HAP-1 (cell line): ENCODE results near the gene WDR81.
"Not testable (repeated sequence)": the region's sequence is repeated elsewhere in the genome, so short reads cannot be mapped to it uniquely, and the experiment has no call there.

Source experiments
- DNase-seq, 2 experiments: peaks; one replicate each; pipeline ENCODE4 v3.0.0-alpha.2; 2016 to 2020; ENCODE audit warnings: low spot score in 2 of 2
- H3K27me3 ChIP-seq: fragments of 250-450 bp; sonication (Bioruptor Pico); 2 replicates; pipeline ENCODE4 v1.5.1; 2020; ENCODE audit warnings: low read depth, mild to moderate bottlenecking, moderate library complexity
- H3K36me3 ChIP-seq: fragments of 250-450 bp; sonication (Bioruptor Pico); replicated peaks from 2 replicates; pipeline ENCODE4 v1.5.1; 2020; ENCODE audit warnings: mild to moderate bottlenecking
- H3K4me1 ChIP-seq: fragments of 250-450 bp; sonication (Bioruptor Pico); 2 replicates; pipeline ENCODE4 v1.5.1; 2020; ENCODE audit warnings: mild to moderate bottlenecking
- H3K4me3 ChIP-seq: fragments of 250-450 bp; sonication (Bioruptor Pico); 2 replicates; pipeline ENCODE4 v1.5.1; 2020; ENCODE audit warnings: mild to moderate bottlenecking, moderate library complexity
- H3K9me3 ChIP-seq: fragments of 250-450 bp; sonication (Bioruptor Pico); 2 replicates; pipeline ENCODE4 v1.5.1; 2020; ENCODE audit warnings: mild to moderate bottlenecking, moderate library complexity
- in situ Hi-C: fragments of 300-500 bp; cut with MboI; formaldehyde crosslinking; loops from 3 replicates; pipeline ENCODE4 v1.14.3; 2020; ENCODE audit warnings: low sequenced_read_pairs, inconsistent platforms, mixed read lengths

Gene WDR81

DNA sequence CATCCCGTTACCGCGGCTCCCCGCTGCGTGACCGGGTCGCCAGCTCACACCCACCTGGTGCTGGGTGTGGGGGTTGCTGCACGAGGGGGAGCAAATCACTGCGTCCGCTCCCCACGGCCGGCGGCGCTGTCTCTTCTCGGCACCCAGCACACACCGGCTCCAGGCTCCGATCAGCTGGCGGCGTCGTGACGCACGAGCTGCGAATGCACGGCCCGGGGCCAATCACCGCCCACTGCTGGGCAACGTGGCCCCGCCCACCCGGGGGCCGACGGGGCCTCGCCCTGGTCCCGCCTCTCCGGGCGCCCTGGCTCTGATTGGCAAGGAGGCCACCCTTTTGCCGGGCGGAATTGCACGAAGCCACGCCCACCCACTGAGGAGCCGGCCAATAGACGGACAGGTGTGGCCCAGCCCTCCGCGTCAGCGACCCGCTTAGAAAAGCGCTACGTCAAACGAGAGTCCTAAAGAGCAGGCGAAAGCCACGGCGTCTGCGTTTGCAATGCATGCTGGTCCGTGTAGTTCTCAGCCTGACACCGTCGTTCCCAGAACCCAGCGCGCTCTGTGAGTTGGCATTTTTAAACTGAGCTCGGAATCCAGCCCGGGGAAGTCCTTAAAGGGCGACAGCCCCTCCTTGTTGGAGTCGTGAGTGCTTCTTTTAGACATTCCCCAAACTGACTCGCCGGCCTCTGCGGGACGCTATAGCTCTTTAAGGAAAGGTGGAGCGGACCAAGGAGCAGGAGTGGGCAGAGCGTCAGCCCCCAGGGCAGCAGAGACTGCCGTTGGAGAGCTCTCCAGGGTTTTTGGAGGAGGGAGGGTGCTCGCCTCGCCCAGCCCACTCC, 8.2 kb upstream of the WDR81 start:
- no peaks in the 10 kb centered on the region for H3K27me3 ChIP-seq
- H3K36me3 ChIP-seq = peaks cover 9% of the 10 kb centered on the region
- in situ Hi-C loops = loop anchor here (10.0 kb wide), 1 partner anchor 319 kb away; the partner anchor contains the start of gene DPH1
- DNase-seq = peak; percentile 99 to 100
- H3K9me3 ChIP-seq = no peaks in the 10 kb centered on the region
- peaks cover 17% of the 10 kb centered on the region for H3K4me1 ChIP-seq
- peak overlapping the region; percentile 69 for H3K4me3 ChIP-seq

DNA sequence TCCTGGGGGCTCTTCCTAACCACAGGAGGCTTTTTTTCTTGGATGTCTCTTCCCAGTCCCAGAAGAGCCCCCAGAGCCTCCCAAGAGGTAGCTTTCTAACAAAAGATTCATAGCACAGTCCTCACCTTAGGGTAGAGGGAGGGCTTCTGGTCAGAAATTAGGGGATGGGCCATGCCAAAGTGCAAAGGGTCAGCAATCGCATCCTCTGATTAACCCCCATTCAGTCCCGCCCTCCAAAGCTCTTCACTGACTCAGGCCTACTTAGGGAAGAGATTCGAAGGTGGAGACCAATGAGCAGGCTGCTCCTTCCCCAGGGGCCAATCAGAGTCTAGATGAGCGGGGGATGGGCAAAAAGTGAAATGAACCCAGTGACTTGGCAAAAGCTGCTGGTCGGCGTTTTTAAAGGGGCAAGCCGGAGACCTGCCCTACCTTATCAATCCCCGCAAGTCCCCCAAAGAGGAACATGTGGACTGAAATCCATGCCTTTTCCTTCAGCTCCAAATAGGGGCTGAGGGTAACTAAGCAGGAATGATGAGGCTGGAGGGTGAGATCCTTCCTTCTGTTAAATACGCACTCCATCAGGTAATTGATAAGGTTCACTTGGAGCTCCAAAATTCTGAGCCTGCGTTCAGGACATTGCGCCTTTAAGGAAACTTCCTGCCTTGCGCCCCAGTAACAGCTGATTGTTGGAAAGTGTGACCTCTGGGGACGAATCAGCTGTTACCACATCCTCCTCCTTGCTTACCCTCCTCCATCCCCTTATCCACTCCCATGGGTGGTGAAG, 7.4 kb upstream of the WDR81 start:
- peaks cover 17% of the 10 kb centered on the region for H3K4me1 ChIP-seq
- in situ Hi-C loops = loop anchor here (10.0 kb wide), 1 partner anchor 318 kb away; the partner anchor contains the start of gene DPH1
- DNase-seq = peak; percentile 98 to 99

DNA sequence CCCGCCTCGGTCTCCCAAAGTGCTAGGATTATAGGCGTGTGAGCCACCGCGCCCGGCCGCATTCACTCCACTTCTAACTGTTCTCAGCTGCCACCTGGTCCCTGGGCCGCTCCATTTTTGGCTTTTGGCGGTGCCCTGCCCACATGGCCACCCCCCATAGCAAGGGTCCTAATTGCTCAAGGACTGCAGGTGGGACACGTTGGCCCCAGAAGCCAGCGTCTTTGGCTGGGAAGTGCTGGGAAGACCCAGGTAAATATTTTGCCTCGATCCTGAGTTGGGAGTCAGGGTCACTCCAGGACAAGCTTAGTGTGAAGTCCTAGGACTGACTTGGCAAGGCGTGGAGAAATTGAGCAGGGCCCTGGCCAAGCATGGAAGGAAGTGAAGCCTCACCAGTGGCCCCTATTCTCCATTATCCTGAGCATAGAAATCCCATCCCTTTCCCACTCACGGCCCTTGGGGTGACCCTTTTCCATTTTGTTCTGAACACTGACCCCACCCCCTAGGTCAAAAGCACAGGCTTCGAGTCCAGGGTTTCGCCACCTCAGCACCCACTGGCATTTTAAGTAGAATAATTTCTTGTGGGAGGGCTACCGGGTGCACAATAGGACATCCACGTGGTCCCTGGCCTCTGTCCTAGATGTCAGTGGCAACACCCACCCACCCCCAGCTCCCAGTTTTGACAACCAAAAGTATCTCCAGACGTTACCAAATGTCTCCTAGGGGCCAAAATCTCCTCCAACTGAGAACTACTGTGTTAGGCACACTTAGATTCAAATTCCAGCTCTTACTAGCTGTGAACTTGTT, 5.9 kb upstream of the WDR81 start:
- H3K36me3 ChIP-seq = peaks cover under 1% of the 10 kb centered on the region

More for the DNA sequence above, 7.4 kb upstream of the WDR81 start:
- Histone ChIP-seq H3K36me3 (peaks cover 9% of the 10 kb centered on the region), H3K9me3 (no peaks in the 10 kb centered on the region), H3K27me3 (no peaks in the 10 kb centered on the region), H3K4me3 (peak overlapping the region; percentile 47)

DNA sequence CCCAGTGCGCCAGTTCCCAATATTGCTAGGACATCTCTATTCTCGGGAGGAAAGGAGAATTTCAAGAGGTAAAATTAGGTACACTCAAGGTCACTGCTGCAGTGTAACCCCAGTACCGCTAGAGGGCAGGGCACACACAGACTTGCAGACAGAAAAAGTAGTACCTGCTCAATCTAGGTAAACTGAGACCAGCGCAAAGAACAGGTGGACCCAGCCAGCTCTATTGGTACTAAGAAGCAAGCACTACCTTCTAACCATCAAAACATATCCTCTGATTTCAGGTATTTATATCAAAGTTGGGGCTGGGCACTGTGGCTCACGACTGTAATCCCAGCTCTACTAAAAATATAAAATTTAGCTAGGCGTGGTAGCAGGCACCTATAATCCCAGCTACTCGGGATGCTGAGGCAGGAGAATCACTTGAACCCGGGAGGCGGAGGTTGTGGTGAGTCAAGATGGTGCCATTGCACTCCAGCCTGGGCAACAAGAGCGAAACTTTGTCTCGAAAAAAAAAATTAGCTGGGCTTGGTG, 3.6 kb upstream of the WDR81 start:
- in situ Hi-C loops = no loop called here
- Histone ChIP-seq H3K36me3 (peaks cover under 1% of the 10 kb centered on the region), H3K9me3 (no peaks in the 10 kb centered on the region), H3K4me3 (no peak overlapping the region), H3K27me3 (no peaks in the 10 kb centered on the region), H3K4me1 (peaks cover 15% of the 10 kb centered on the region)
- DNase-seq = peak; percentile 61 to 79

More for the DNA sequence above, 5.9 kb upstream of the WDR81 start:
- H3K4me3 ChIP-seq = no peak overlapping the region
- in situ Hi-C loops = loop anchor here (10.0 kb wide), 1 partner anchor 316 kb away; the partner anchor contains the start of gene DPH1
- DNase-seq = no peak
- no peaks in the 10 kb centered on the region for H3K27me3 ChIP-seq
- H3K4me1 ChIP-seq = peaks cover 15% of the 10 kb centered on the region
- no peaks in the 10 kb centered on the region for H3K9me3 ChIP-seq

DNA sequence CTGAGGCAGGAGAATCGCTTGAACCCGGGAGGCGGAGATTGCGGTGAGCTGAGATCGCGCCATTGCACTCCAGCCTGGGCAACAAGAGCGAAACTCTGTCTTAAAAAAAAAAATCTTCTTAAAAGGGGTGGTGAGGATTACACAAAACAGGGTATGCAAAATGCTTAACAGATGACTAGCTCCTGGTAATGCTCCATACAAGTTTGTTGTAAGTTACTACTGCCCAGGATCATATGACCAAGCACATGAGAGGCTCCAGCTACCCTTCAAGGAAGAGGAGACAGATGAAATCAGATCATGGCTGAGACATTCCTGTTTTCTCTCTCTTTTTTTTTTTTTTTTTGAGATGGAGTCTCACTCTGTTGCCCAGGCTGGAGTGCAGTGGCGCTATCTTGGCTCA, 2.5 kb upstream of the WDR81 start:
- H3K4me3 ChIP-seq, H3K9me3 ChIP-seq, H3K36me3 ChIP-seq, H3K27me3 ChIP-seq, DNase-seq, in situ Hi-C loops: not testable (repeated sequence)
- H3K4me1 ChIP-seq = peaks cover 15% of the 10 kb centered on the region

DNA sequence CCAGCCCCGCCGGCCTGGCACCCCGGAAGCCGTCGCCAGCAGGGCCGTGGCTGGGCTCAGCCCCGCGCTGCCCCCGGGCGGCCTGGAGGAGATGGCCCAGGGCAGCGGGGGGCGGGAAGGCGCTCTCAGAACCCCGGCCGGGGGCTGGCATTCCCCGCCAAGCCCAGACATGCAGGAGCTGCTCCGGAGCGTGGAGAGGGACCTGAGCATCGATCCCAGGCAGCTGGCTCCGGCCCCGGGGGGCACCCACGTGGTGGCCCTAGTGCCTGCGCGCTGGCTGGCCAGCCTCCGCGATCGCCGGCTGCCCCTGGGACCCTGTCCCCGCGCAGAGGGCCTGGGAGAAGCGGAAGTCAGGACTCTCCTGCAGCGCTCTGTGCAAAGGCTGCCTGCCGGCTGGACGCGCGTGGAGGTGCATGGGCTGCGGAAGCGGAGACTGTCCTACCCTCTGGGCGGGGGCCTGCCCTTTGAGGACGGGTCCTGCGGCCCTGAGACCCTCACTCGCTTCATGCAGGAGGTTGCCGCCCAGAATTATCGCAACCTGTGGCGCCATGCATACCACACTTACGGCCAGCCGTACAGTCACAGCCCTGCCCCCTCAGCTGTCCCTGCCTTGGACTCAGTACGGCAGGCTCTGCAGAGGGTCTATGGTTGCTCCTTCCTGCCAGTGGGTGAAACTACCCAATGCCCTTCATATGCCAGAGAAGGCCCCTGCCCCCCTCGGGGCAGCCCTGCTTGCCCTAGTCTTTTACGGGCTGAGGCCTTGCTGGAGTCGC, 551 bp downstream of the WDR81 start:
- in situ Hi-C loops = no loop called here
- H3K36me3 ChIP-seq = peaks cover 4% of the 10 kb centered on the region
- H3K27me3 ChIP-seq = no peaks in the 10 kb centered on the region
- DNase-seq = no peak
- no peaks in the 10 kb centered on the region for H3K9me3 ChIP-seq
- peaks cover 11% of the 10 kb centered on the region for H3K4me1 ChIP-seq
- H3K4me3 ChIP-seq = peak overlapping the region; percentile 51

DNA sequence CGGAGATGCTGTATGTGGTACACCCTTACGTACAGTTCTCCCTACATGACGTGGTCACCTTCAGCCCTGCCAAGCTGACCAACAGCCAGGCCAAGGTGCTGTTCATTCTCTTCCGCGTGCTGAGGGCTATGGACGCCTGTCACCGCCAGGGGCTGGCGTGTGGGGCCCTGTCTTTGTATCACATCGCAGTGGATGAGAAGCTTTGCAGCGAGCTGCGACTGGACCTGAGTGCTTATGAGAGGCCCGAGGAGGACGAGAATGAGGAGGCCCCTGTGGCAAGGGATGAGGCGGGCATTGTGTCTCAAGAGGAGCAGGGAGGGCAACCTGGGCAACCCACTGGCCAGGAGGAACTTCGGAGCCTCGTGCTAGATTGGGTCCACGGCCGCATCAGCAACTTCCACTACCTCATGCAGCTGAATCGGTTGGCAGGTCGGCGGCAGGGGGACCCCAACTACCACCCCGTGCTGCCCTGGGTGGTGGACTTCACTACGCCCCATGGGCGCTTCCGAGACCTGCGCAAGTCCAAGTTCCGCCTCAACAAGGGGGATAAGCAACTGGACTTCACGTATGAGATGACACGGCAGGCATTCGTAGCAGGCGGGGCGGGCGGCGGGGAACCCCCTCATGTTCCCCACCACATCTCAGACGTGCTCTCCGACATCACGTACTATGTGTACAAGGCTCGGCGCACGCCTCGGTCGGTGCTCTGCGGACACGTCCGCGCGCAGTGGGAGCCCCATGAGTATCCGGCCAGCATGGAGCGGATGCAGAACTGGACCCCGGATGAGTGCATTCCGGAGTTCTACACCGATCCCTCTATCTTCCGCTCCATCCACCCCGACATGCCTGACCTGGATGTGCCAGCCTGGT, 1.4 kb downstream of the WDR81 start:
- in situ Hi-C loops = no loop called here
- no peaks in the 10 kb centered on the region for H3K27me3 ChIP-seq
- H3K9me3 ChIP-seq = no peaks in the 10 kb centered on the region
- H3K4me3 ChIP-seq = peak overlapping the region; percentile 51
- DNase-seq = no peak
- H3K36me3 ChIP-seq = peaks cover 6% of the 10 kb centered on the region
- H3K4me1 ChIP-seq = peaks cover 11% of the 10 kb centered on the region

DNA sequence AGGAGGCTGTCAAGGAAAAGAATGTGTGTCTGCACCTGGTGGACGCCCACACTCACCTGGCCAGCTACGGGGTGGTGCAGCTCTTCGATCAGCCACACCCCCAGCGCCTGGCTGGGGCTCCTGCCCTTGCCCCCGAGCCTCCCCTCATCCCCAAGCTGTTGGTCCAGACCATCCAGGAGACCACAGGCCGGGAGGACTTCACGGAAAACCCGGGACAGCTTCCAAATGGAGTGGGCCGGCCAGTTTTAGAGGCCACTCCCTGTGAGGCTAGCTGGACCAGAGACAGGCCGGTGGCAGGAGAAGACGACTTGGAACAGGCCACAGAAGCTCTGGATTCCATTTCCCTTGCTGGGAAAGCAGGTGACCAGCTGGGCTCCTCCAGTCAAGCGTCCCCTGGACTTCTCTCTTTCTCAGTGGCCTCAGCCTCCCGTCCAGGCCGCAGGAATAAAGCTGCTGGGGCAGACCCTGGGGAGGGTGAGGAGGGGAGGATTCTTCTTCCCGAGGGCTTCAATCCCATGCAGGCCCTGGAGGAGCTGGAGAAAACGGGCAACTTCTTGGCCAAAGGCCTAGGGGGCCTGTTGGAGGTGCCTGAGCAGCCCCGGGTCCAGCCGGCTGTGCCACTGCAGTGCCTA, 2.2 kb downstream of the WDR81 start:
- Histone ChIP-seq H3K27me3 (no peaks in the 10 kb centered on the region), H3K9me3 (no peaks in the 10 kb centered on the region), H3K4me3 (no peak overlapping the region), H3K4me1 (peaks cover 11% of the 10 kb centered on the region), H3K36me3 (peaks cover 8% of the 10 kb centered on the region)
- in situ Hi-C loops = no loop called here
- no peak for DNase-seq

DNA sequence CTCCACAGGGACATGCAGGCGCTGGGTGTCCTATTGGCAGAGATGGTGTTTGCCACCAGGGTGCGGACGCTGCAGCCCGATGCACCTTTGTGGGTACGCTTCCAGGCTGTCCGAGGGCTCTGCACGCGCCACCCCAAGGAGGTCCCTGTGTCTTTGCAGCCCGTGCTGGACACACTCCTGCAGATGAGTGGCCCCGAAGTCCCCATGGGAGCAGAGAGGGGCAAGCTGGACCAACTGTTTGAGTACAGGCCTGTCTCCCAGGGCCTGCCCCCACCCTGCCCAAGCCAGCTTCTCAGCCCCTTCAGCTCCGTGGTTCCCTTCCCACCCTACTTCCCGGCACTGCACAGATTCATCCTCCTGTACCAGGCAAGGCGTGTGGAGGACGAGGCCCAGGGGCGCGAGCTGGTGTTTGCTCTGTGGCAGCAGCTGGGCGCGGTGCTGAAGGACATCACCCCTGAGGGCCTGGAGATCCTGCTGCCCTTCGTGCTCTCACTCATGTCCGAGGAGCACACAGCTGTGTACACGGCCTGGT, 2.8 kb downstream of the WDR81 start:
- Histone ChIP-seq H3K4me3 (no peak overlapping the region), H3K27me3 (no peaks in the 10 kb centered on the region), H3K36me3 (peaks cover 8% of the 10 kb centered on the region), H3K9me3 (no peaks in the 10 kb centered on the region), H3K4me1 (peaks cover 11% of the 10 kb centered on the region)
- in situ Hi-C loops = no loop called here
- no peak for DNase-seq

DNA sequence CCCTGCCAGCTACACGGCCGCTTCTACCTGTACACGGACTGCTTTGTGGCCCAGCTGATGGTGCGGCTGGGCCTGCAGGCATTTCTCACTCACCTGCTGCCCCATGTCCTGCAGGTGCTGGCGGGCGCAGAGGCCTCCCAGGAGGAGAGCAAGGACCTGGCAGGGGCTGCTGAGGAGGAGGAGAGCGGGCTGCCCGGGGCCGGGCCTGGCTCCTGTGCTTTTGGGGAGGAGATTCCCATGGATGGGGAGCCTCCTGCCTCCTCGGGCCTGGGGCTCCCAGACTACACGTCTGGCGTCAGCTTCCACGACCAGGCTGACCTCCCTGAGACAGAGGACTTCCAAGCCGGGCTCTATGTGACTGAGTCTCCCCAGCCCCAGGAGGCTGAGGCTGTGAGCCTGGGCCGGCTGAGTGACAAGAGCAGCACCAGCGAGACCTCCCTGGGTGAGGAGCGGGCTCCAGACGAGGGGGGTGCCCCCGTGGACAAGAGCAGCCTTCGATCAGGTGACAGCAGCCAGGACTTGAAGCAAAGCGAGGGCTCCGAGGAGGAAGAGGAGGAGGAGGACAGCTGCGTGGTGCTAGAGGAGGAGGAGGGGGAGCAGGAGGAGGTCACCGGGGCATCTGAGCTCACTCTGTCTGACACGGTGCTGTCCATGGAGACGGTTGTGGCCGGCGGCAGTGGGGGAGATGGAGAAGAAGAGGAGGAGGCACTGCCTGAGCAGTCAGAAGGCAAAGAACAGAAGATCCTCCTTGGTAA, 3.5 kb downstream of the WDR81 start:
- H3K9me3 ChIP-seq = no peaks in the 10 kb centered on the region
- DNase-seq = no peak
- H3K4me1 ChIP-seq = peaks cover 11% of the 10 kb centered on the region
- no peak overlapping the region for H3K4me3 ChIP-seq
- peaks cover 8% of the 10 kb centered on the region for H3K36me3 ChIP-seq
- no peaks in the 10 kb centered on the region for H3K27me3 ChIP-seq
- in situ Hi-C loops = no loop called here

DNA sequence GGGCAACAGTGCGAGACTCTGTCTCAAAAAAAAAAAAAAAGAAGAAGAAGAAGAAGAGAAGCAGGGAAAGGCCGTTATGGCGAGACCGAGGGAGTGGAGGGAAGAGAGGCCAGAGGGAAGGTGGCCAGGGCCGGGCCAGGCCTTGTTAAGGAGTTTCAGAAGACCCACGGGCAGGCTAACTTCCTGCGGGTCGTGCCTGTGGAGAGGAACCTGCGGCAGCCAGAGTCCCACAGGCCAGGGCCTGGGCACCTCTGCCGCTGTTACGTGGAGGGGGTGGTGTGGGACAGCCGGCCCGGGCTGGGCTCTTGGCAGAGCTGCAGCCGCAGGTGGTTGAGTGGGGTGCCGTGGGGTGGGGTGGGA, 5.4 kb downstream of the WDR81 start:
- in situ Hi-C loops = no loop called here
- H3K36me3 ChIP-seq = peaks cover 8% of the 10 kb centered on the region
- no peak for DNase-seq
- H3K9me3 ChIP-seq = no peaks in the 10 kb centered on the region
- H3K4me1 ChIP-seq = peaks cover 5% of the 10 kb centered on the region; the same call in 1 of the 2 replicates
- H3K27me3 ChIP-seq = no peaks in the 10 kb centered on the region
- no peak overlapping the region for H3K4me3 ChIP-seq
